Type B pancreatic cell (in vitro differentiated cells): Measurements from ENCODE around the gene MSL1. TPM values are rescaled to one million over a fixed set of nuclear protein-coding genes. Genes with fewer than 3 reads are reported as not detected.
A peak's percentile ranks its signal among the peaks of the same experiment; 100 is the strongest.

Experiments used
- DNase-seq: peaks from one replicate; pipeline ENCODE4 v3.0.0; 2021; ENCODE audit warnings: mixed read lengths; ENCODE audit not compliant: unreplicated experiment; ENCODE audit errors: extremely low spot score
- H3K27ac Mint-ChIP-seq: 2 replicates; pipeline ENCODE4 v1.8.0; 2021; ENCODE audit warnings: mild to moderate bottlenecking, mixed read lengths
- H3K27me3 Mint-ChIP-seq: 2 replicates; pipeline ENCODE4 v1.8.0; 2021; ENCODE audit warnings: mixed read lengths
- H3K36me3 Mint-ChIP-seq: 2 replicates; pipeline ENCODE4 v1.8.0; 2021; ENCODE audit warnings: mixed read lengths
- H3K4me1 Mint-ChIP-seq: one replicate; pipeline ENCODE4 v1.8.0; 2021; ENCODE audit warnings: mixed read lengths; ENCODE audit not compliant: unreplicated experiment
- H3K4me3 Mint-ChIP-seq: 2 replicates; pipeline ENCODE4 v1.8.0; 2021; ENCODE audit warnings: mild to moderate bottlenecking, mixed read lengths
- H3K9me3 Mint-ChIP-seq: 2 replicates; pipeline ENCODE4 v1.8.0; 2021; ENCODE audit warnings: mixed read lengths
- total RNA-seq: library from RNA; stranded (reverse); gene quantifications from 2 replicates; pipeline ENCODE4 v1.2.1, GENCODE V29; 2021; ENCODE audit warnings: low replicate concordance
- TF ChIP-seq, protein P1 (sequence below): fragments of 200-600 bp; sonication (generic); conservative IDR thresholded peaks from 2 replicates; pipeline ENCODE4 v1.5.0; 2021; ENCODE audit warnings: antibody characterized with exemption, mild to moderate bottlenecking

MSL1 gene
- total RNA-seq, 1 donor from 2014 or later, result 128 TPM

- DNase-seq, result no peak
Observed at GRCh38 chr17:40093580-40094201, 28.1 kb upstream of the MSL1 start.

GRCh38 chr17:40094874-40095273, 26.9 kb upstream of the MSL1 start:
- TF ChIP-seq, protein P1, sequence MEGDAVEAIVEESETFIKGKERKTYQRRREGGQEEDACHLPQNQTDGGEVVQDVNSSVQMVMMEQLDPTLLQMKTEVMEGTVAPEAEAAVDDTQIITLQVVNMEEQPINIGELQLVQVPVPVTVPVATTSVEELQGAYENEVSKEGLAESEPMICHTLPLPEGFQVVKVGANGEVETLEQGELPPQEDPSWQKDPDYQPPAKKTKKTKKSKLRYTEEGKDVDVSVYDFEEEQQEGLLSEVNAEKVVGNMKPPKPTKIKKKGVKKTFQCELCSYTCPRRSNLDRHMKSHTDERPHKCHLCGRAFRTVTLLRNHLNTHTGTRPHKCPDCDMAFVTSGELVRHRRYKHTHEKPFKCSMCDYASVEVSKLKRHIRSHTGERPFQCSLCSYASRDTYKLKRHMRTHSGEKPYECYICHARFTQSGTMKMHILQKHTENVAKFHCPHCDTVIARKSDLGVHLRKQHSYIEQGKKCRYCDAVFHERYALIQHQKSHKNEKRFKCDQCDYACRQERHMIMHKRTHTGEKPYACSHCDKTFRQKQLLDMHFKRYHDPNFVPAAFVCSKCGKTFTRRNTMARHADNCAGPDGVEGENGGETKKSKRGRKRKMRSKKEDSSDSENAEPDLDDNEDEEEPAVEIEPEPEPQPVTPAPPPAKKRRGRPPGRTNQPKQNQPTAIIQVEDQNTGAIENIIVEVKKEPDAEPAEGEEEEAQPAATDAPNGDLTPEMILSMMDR, result no peak
- H3K27me3 Mint-ChIP-seq, result peaks cover 3% of the 10 kb centered on the region
- H3K4me3 Mint-ChIP-seq, result no peak overlapping the region
- peaks cover 7% of the 10 kb centered on the region for H3K36me3 Mint-ChIP-seq
- H3K9me3 Mint-ChIP-seq, result no peaks in the 10 kb centered on the region
- H3K27ac Mint-ChIP-seq, result no peak overlapping the region
- no peak for DNase-seq
- H3K4me1 Mint-ChIP-seq, result peaks cover 21% of the 10 kb centered on the region

More at GRCh38 chr17:40093580-40094201, 28.1 kb upstream of the MSL1 start:
- peak overlapping the region; percentile 41 for H3K27ac Mint-ChIP-seq
- peaks cover 22% of the 10 kb centered on the region for H3K4me1 Mint-ChIP-seq
- TF ChIP-seq, protein P1, result no peak
- peaks cover 2% of the 10 kb centered on the region for H3K27me3 Mint-ChIP-seq
- H3K4me3 Mint-ChIP-seq, result no peak overlapping the region
- H3K36me3 Mint-ChIP-seq, result peaks cover 10% of the 10 kb centered on the region
- no peaks in the 10 kb centered on the region for H3K9me3 Mint-ChIP-seq

DNA sequence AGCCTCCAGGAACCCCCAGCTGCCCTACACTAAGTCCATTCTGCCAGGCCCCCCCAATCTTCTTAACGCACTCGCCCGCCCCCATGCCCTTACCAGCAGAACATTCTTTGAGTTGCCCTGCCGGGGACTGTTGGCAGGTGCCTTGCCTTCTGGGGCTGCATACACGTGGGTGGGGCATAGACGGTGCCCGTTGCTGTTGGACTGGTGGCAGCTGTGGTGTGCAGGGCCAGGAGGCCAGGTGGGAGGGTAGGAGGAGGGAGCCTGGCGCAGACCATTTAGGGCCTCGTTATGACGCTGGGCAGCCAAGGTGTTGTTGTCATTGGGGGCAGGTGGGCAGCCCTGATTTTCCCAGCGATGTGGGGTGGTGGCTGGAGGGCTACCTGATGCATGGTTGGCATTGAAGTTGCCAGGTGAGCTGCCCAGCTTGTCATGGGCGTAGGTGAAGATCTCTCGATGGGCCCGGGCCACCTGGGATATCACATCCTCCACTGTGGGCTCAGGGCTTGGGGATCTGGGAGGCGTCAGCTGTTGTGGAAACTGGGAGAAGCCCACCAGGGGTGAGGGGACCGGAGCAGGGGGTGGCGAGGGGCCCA, 26.3 kb upstream of the MSL1 start:
- Mint-ChIP-seq H3K27me3 (peaks cover 3% of the 10 kb centered on the region), H3K27ac (no peak overlapping the region), H3K4me1 (peaks cover 20% of the 10 kb centered on the region), H3K9me3 (no peaks in the 10 kb centered on the region), H3K4me3 (no peak overlapping the region), H3K36me3 (peaks cover 7% of the 10 kb centered on the region)
- TF ChIP-seq, protein P1, result no peak
- DNase-seq, result no peak

GRCh38 chr17:40095944-40096791, 25.6 kb upstream of the MSL1 start:
- Mint-ChIP-seq H3K4me1 (peaks cover 27% of the 10 kb centered on the region), H3K27ac (no peak overlapping the region), H3K36me3 (peaks cover 7% of the 10 kb centered on the region), H3K4me3 (peak overlapping the region; percentile 29), H3K27me3 (peaks cover 3% of the 10 kb centered on the region), H3K9me3 (no peaks in the 10 kb centered on the region)
- no peak for DNase-seq
- TF ChIP-seq, protein P1, result no peak

GRCh38 chr17:40097087-40097486, 24.7 kb upstream of the MSL1 start:
- H3K4me3 Mint-ChIP-seq, result no peak overlapping the region
- TF ChIP-seq, protein P1, result no peak
- H3K9me3 Mint-ChIP-seq, result no peaks in the 10 kb centered on the region
- no peak for DNase-seq
- peaks cover 3% of the 10 kb centered on the region for H3K27me3 Mint-ChIP-seq
- H3K36me3 Mint-ChIP-seq, result peaks cover 7% of the 10 kb centered on the region
- peaks cover 34% of the 10 kb centered on the region for H3K4me1 Mint-ChIP-seq
- no peak overlapping the region for H3K27ac Mint-ChIP-seq
